HPDE6-E6E7 (cell line): ENCODE data around the gene SAP30.

ENCODE experiments used
- DNase-seq: peaks from one replicate; pipeline ENCODE4 v3.0.0; 2011; ENCODE audit warnings: missing footprints; ENCODE audit errors: extremely low spot score

SAP30 gene

GRCh38 chr4:173415092-173415491 is 44.3 kb downstream of the SAP30 start:
- no peak for DNase-seq

- DNase-seq, result no peak
Measured at GRCh38 chr4:173415885-173416653, 45.3 kb downstream of the SAP30 start.

GRCh38 chr4:173417833-173418232 is 47.1 kb downstream of the SAP30 start:
- DNase-seq, result no peak

- no peak for DNase-seq
Measured at GRCh38 chr4:173418639-173419038, 47.9 kb downstream of the SAP30 start.

- DNase-seq, result no peak
Measured at GRCh38 chr4:173420324-173420752, 49.6 kb downstream of the SAP30 start.

- DNase-seq, result no peak
Measured at GRCh38 chr4:173420801-173421200, 50.0 kb downstream of the SAP30 start.

- DNase-seq, result no peak
Measured at GRCh38 chr4:173424899-173425805, 54.4 kb downstream of the SAP30 start.

- DNase-seq, result no peak
Measured at GRCh38 chr4:173426064-173426463, 55.3 kb downstream of the SAP30 start.
